AG09309 (cell line): ENCODE results near the gene IFT43.

Experiments
- DNase-seq: peaks from one replicate; pipeline ENCODE4 v3.0.0-alpha.2; 2010; ENCODE audit warnings: low read depth
- H3K4me3 ChIP-seq: 2 replicates; pipeline ENCODE4 v1.5.1; 2011; ENCODE audit warnings: mild to moderate bottlenecking, low read depth, low read length, moderate library complexity; ENCODE audit not compliant: control insufficient read depth
- CTCF ChIP-seq: IDR thresholded peaks from 2 replicates; pipeline ENCODE4 v1.5.1; 2011; ENCODE audit warnings: mild to moderate bottlenecking, low read depth, low read length, inconsistent platforms; ENCODE audit not compliant: insufficient read depth, control insufficient read depth; ENCODE audit errors: missing control alignments

The IFT43 gene

GRCh38 chr14:75959031-75959430, 26.5 kb upstream of the IFT43 start:
- no peak for TF ChIP-seq CTCF
- DNase-seq, result no peak
- H3K4me3 ChIP-seq, result no peak overlapping the region

GRCh38 chr14:75960231-75960630, 25.3 kb upstream of the IFT43 start:
- TF ChIP-seq CTCF, result no peak
- no peak for DNase-seq
- H3K4me3 ChIP-seq, result no peak overlapping the region

GRCh38 chr14:75961662-75962061, 23.9 kb upstream of the IFT43 start:
- no peak for TF ChIP-seq CTCF
- H3K4me3 ChIP-seq, result no peak overlapping the region
- no peak for DNase-seq

- H3K4me3 ChIP-seq, result no peak overlapping the region
- no peak for DNase-seq
- TF ChIP-seq CTCF, result no peak
These were observed 17.7 kb upstream of the IFT43 start for GRCh38 chr14:75967866-75968265.

GRCh38 chr14:75968456-75968855, 17.1 kb upstream of the IFT43 start:
- no peak for TF ChIP-seq CTCF
- H3K4me3 ChIP-seq, result no peak overlapping the region
- no peak for DNase-seq

GRCh38 chr14:75969126-75969525, 16.4 kb upstream of the IFT43 start:
- DNase-seq, result no peak
- no peak overlapping the region for H3K4me3 ChIP-seq
- no peak for TF ChIP-seq CTCF

GRCh38 chr14:75969891-75970290, 15.7 kb upstream of the IFT43 start:
- DNase-seq, result no peak
- H3K4me3 ChIP-seq, result no peak overlapping the region
- no peak for TF ChIP-seq CTCF
